Peyer's patch (tissue), 4 donors: ENCODE measurements around the gene CTNNA2.

Source experiments
- CTCF ChIP-seq, 6 experiments: fragments of 450-650 bp in 4 of 6; fragments of 200-600 bp in 2 of 6; sonication (generic) in 1 of 6; IDR thresholded peaks; one replicate each; pipeline ENCODE4 v1.5.1; 2017 to 2019; ENCODE audit warnings: antibody characterized with exemption in 6 of 6, mild to moderate bottlenecking in 3 of 6, moderate library complexity in 1 of 6
- POLR2A ChIP-seq, 2 donors: fragments of 450-650 bp; IDR thresholded peaks; one replicate each; pipeline ENCODE4 v1.5.1; 2017; ENCODE audit warnings: antibody characterized with exemption in 2 of 2, mild to moderate bottlenecking in 2 of 2, moderate library complexity in 2 of 2

- TF ChIP-seq POLR2A (IDR thresholded peaks at IDR 0.05) = no peak
- TF ChIP-seq CTCF (IDR thresholded peaks at IDR 0.05) = no peak
Measured at GRCh38 chr2:80302001-80302313, 789.1 kb downstream of the CTNNA2 start.
